ENCODE data around the gene FXR1. TPM values are rescaled to one million over a fixed set of nuclear protein-coding genes. Genes with fewer than 3 reads are reported as not detected.

Gene FXR1
- total and polyA plus RNA-seq, 2 of the 13 experiments (the other 11 are each of a cell fraction or from before 2014, with no cell fraction given), result 104 to 132 TPM

- TF ChIP-seq NFE2L1 (CRISPR knock-in tag; IDR thresholded peaks at IDR 0.05; ENCODE audit: borderline replicate concordance) (no peak), GLI4 (CRISPR knock-in tag; IDR thresholded peaks at IDR 0.05; ENCODE audit: borderline replicate concordance) (no peak), ZMYM3 (CRISPR knock-in tag; IDR thresholded peaks at IDR 0.05) (peak; percentile 53), KDM5A (IDR thresholded peaks at IDR 0.05; ENCODE audit: borderline replicate concordance, low read length) (peak; percentile 82; the same call in 1 of the 2 replicates), ZNF761 (CRISPR knock-in tag; conservative IDR thresholded peaks at IDR 0.05) (no peak; the same call in 1 of the 2 replicates), THAP11 (CRISPR knock-in tag; IDR thresholded peaks at IDR 0.05) (peak; percentile 96), KAT8 (CRISPR knock-in tag; IDR thresholded peaks at IDR 0.05) (peak; percentile 97), ZNF282 (IDR thresholded peaks at IDR 0.05; ENCODE audit: partially characterized antibody) (no peak), SCMH1 (CRISPR knock-in tag; IDR thresholded peaks at IDR 0.05; ENCODE audit: borderline replicate concordance) (no peak), RFX1 (IDR thresholded peaks at IDR 0.05) (no peak), JDP2 (CRISPR knock-in tag; IDR thresholded peaks at IDR 0.05; ENCODE audit: borderline replicate concordance) (no peak), ZFP36L2 (CRISPR knock-in tag; IDR thresholded peaks at IDR 0.05) (no peak), ZNF30 (CRISPR knock-in tag; IDR thresholded peaks at IDR 0.05) (no peak), ZNF235 (CRISPR knock-in tag; IDR thresholded peaks at IDR 0.05; ENCODE audit: borderline replicate concordance) (no peak; the same call in 1 of the 2 replicates), KDM5B (CRISPR knock-in tag; IDR thresholded peaks at IDR 0.05; ENCODE audit: borderline replicate concordance) (peak; percentile 81; the same call in 1 of the 2 replicates), SMAD3 (CRISPR knock-in tag; IDR thresholded peaks at IDR 0.05) (peak; percentile 82), NBN (conservative IDR thresholded peaks at IDR 0.05) (no peak), SMAD9 (CRISPR knock-in tag; IDR thresholded peaks at IDR 0.05) (no peak), ZNF7 (CRISPR knock-in tag; IDR thresholded peaks at IDR 0.05) (no peak), ARNTL (CRISPR knock-in tag; IDR thresholded peaks at IDR 0.05) (0 out of 2 replicates have a peak, but pooled peaks have one; percentile 50)
- TF ChIP-seq, protein P1, sequence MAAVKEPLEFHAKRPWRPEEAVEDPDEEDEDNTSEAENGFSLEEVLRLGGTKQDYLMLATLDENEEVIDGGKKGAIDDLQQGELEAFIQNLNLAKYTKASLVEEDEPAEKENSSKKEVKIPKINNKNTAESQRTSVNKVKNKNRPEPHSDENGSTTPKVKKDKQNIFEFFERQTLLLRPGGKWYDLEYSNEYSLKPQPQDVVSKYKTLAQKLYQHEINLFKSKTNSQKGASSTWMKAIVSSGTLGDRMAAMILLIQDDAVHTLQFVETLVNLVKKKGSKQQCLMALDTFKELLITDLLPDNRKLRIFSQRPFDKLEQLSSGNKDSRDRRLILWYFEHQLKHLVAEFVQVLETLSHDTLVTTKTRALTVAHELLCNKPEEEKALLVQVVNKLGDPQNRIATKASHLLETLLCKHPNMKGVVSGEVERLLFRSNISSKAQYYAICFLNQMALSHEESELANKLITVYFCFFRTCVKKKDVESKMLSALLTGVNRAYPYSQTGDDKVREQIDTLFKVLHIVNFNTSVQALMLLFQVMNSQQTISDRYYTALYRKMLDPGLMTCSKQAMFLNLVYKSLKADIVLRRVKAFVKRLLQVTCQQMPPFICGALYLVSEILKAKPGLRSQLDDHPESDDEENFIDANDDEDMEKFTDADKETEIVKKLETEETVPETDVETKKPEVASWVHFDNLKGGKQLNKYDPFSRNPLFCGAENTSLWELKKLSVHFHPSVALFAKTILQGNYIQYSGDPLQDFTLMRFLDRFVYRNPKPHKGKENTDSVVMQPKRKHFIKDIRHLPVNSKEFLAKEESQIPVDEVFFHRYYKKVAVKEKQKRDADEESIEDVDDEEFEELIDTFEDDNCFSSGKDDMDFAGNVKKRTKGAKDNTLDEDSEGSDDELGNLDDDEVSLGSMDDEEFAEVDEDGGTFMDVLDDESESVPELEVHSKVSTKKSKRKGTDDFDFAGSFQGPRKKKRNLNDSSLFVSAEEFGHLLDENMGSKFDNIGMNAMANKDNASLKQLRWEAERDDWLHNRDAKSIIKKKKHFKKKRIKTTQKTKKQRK (IDR thresholded peaks at IDR 0.05; ENCODE audit: low read length), result no peak
- TF ChIP-seq, protein P2, sequence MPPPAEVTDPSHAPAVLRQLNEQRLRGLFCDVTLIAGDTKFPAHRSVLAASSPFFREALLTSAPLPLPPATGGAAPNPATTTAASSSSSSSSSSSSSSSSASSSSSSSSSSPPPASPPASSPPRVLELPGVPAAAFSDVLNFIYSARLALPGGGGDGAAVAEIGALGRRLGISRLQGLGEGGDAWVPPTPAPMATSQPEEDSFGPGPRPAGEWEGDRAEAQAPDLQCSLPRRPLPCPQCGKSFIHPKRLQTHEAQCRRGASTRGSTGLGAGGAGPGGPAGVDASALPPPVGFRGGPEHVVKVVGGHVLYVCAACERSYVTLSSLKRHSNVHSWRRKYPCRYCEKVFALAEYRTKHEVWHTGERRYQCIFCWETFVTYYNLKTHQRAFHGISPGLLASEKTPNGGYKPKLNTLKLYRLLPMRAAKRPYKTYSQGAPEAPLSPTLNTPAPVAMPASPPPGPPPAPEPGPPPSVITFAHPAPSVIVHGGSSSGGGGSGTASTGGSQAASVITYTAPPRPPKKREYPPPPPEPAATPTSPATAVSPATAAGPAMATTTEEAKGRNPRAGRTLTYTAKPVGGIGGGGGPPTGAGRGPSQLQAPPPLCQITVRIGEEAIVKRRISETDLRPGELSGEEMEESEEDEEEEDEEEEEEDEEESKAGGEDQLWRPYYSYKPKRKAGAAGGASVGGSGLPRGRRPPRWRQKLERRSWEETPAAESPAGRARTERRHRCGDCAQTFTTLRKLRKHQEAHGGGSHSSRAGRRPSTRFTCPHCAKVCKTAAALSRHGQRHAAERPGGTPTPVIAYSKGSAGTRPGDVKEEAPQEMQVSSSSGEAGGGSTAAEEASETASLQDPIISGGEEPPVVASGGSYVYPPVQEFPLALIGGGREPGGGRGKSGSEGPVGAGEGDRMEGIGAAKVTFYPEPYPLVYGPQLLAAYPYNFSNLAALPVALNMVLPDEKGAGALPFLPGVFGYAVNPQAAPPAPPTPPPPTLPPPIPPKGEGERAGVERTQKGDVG (CRISPR knock-in tag; IDR thresholded peaks at IDR 0.05; ENCODE audit: borderline replicate concordance), result no peak
- TF ChIP-seq, protein P3, sequence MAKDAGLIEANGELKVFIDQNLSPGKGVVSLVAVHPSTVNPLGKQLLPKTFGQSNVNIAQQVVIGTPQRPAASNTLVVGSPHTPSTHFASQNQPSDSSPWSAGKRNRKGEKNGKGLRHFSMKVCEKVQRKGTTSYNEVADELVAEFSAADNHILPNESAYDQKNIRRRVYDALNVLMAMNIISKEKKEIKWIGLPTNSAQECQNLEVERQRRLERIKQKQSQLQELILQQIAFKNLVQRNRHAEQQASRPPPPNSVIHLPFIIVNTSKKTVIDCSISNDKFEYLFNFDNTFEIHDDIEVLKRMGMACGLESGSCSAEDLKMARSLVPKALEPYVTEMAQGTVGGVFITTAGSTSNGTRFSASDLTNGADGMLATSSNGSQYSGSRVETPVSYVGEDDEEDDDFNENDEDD (CRISPR knock-in tag; IDR thresholded peaks at IDR 0.05; ENCODE audit: borderline replicate concordance), result peak; percentile 79
Observed at GRCh38 chr3:180989291-180990163, 77.1 kb downstream of the FXR1 start, which contains the start of gene DNAJC19 (continued).
